Panc1 (cell line): ENCODE measurements around the gene CFAP410. TPM values are rescaled to one million over a fixed set of nuclear protein-coding genes. Genes with fewer than 3 reads are reported as not detected.

Experiments
- ATAC-seq: fragments of 200-7000 bp; cut with Tn5 transposase; 2 replicates; pipeline ENCODE4 v1.9.1; 2020; ENCODE audit warnings: mild to moderate bottlenecking, moderate library complexity
- BruUV-seq: library from RNA; stranded (reverse); fragments of 400-500 nt; replicated peaks from 2 replicates; lab custom pipeline; 2021; lab: Mats Ljungman, UMichigan
- CTCF ChIA-PET: fragments of 300-600 bp; sonication (Branson Sonifier 250); formaldehyde crosslinking; loops from one replicate; lab custom pipeline; 2022; ENCODE audit warnings: antibody characterized with exemption; lab: Charles Lee
- POLR2A ChIA-PET: fragments of 300-600 bp; sonication (Branson Sonifier 250); formaldehyde crosslinking; loops from one replicate; lab custom pipeline; 2022; ENCODE audit warnings: antibody characterized with exemption; lab: Charles Lee
- DNase-seq: peaks from one replicate; pipeline ENCODE4 v3.0.0-alpha.2; 2010; ENCODE audit warnings: low read depth, low spot score
- H3K27ac ChIP-seq: 2 replicates; pipeline ENCODE4 v1.5.1; 2011; ENCODE audit warnings: mild to moderate bottlenecking, low read length, inconsistent platforms
- H3K27me3 ChIP-seq: fragments of 200-500 bp; sonication (Bioruptor generic); 2 replicates; pipeline ENCODE4 v1.6.0; 2014; ENCODE audit warnings: low read length, inconsistent platforms; ENCODE audit not compliant: control insufficient read depth, insufficient read depth
- H3K36me3 ChIP-seq: fragments of 200-500 bp; sonication (Bioruptor generic); 2 replicates; pipeline ENCODE4 v1.5.1; 2014; ENCODE audit warnings: inconsistent platforms, mild to moderate bottlenecking, low read length, moderate library complexity; ENCODE audit not compliant: control insufficient read depth, insufficient read depth
- H3K4me1 ChIP-seq: 2 replicates; pipeline ENCODE4 v1.5.1; 2011; ENCODE audit warnings: inconsistent platforms, mild to moderate bottlenecking, low read length, moderate library complexity; ENCODE audit not compliant: control insufficient read depth, insufficient read depth
- H3K4me3 ChIP-seq, 2 experiments: 2 replicates each; pipeline ENCODE4 v1.5.1; 2011 to 2012; ENCODE audit warnings: low read depth in 2 of 2, low read length in 2 of 2, mild to moderate bottlenecking in 2 of 2, inconsistent platforms in 1 of 2, moderate library complexity in 1 of 2
- H3K9me3 ChIP-seq: fragments of 200-500 bp; sonication (Bioruptor generic); 2 replicates; pipeline ENCODE4 v1.5.1; 2014; ENCODE audit warnings: low read depth, mild to moderate bottlenecking, inconsistent platforms, low read length, moderate library complexity; ENCODE audit not compliant: control insufficient read depth, insufficient read depth
- POLR2AphosphoS5 ChIP-seq: IDR thresholded peaks from 2 replicates; pipeline ENCODE4 v1.6.1; 2012; ENCODE audit warnings: mild to moderate bottlenecking, low read depth, low read length, moderate library complexity
- SIN3A ChIP-seq: IDR thresholded peaks from 2 replicates; pipeline ENCODE4 v1.6.1; 2012; ENCODE audit warnings: low read depth, mild to moderate bottlenecking, low read length, moderate library complexity, borderline replicate concordance; ENCODE audit not compliant: insufficient read depth
- TCF7L2 ChIP-seq: IDR thresholded peaks from 2 replicates; pipeline ENCODE4 v1.6.1; 2011; ENCODE audit warnings: mild to moderate bottlenecking, low read depth, low read length, inconsistent platforms
- in situ Hi-C: cut with HindIII; loops from 2 replicates; pipeline ENCODE4 v1.10.0; 2016; ENCODE audit warnings: low sequenced_read_pairs, low pct_unique_long_range_greater_than_20kb
- intact Hi-C: fragments of 100-400 bp; cut with micrococcal nuclease; formaldehyde crosslinking; loops from one replicate; pipeline ENCODE4 v1.10.0; 2022; ENCODE audit not compliant: unreplicated experiment
- total RNA-seq: library from RNA; stranded (reverse); gene quantifications from one replicate; pipeline ENCODE4 v1.2.1, GENCODE V29; 2021; ENCODE audit not compliant: unreplicated experiment
- TF ChIP-seq, protein P1 (sequence below), 2 experiments: IDR thresholded peaks; 2 replicates each; pipeline ENCODE4 v1.6.1; 2011 to 2012; ENCODE audit warnings: low read depth in 2 of 2, control low read depth in 1 of 2, low read length in 1 of 2, mild to moderate bottlenecking in 1 of 2, moderate library complexity in 1 of 2; ENCODE audit not compliant: insufficient read depth in 1 of 2
- TF ChIP-seq, protein P2 (sequence below): fragments of 450-650 bp; IDR thresholded peaks from 2 replicates; pipeline ENCODE4 v1.5.1; 2017; ENCODE audit warnings: mild to moderate bottlenecking

The CFAP410 gene
- total RNA-seq, 1 experiment from 2014 or later, result 11.8 TPM

DNA sequence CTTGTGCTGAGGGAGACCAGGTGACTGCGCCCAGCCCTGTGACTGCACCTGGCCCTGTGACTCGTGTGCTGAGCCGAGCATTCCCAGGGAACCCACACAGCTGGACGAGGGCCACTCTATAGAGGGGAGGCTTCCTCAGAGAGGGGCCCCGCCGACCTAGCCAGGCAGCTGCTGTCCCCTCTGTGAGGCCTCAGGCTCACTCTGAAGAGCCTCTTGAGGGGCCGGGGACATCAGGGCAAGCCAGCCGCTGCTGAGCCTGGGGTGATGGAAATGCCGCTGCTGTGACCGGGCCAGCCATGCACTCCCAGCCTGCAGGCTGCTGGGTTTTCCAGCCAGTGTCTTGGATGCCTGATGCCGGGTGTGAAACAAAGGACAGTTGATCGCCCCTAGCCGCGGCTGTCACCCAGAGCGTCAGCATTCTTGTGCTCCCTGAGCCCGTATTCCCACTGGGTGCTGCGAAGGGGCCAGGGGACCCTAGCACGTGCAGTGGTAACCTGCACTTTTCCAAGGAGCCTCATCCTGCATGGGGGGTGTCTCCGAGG lies 21.9 kb downstream of the CFAP410 start:
- Histone ChIP-seq H3K27ac (no peak overlapping the region), H3K27me3 (no peaks in the 10 kb centered on the region), H3K4me3 (no peak overlapping the region), H3K9me3 (no peaks in the 10 kb centered on the region), H3K4me1 (no peaks in the 10 kb centered on the region), H3K36me3 (no peaks in the 10 kb centered on the region)
- intact Hi-C loops, result no loop called here
- CTCF ChIA-PET, result no interaction called here
- BruUV-seq, result no TSS peak
- ATAC-seq, result no peak
- POLR2A ChIA-PET, result no interaction called here
- in situ Hi-C loops, result no loop called here
- TF ChIP-seq SIN3A (no peak), TCF7L2 (no peak), POLR2AphosphoS5 (no peak)
- TF ChIP-seq, protein P1, sequence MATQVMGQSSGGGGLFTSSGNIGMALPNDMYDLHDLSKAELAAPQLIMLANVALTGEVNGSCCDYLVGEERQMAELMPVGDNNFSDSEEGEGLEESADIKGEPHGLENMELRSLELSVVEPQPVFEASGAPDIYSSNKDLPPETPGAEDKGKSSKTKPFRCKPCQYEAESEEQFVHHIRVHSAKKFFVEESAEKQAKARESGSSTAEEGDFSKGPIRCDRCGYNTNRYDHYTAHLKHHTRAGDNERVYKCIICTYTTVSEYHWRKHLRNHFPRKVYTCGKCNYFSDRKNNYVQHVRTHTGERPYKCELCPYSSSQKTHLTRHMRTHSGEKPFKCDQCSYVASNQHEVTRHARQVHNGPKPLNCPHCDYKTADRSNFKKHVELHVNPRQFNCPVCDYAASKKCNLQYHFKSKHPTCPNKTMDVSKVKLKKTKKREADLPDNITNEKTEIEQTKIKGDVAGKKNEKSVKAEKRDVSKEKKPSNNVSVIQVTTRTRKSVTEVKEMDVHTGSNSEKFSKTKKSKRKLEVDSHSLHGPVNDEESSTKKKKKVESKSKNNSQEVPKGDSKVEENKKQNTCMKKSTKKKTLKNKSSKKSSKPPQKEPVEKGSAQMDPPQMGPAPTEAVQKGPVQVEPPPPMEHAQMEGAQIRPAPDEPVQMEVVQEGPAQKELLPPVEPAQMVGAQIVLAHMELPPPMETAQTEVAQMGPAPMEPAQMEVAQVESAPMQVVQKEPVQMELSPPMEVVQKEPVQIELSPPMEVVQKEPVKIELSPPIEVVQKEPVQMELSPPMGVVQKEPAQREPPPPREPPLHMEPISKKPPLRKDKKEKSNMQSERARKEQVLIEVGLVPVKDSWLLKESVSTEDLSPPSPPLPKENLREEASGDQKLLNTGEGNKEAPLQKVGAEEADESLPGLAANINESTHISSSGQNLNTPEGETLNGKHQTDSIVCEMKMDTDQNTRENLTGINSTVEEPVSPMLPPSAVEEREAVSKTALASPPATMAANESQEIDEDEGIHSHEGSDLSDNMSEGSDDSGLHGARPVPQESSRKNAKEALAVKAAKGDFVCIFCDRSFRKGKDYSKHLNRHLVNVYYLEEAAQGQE (IDR thresholded peaks at IDR 0.05; ENCODE audit: insufficient read depth in 1 of 2, low read depth in 2 of 2, low read length in 1 of 2), result no peak
- TF ChIP-seq, protein P2, sequence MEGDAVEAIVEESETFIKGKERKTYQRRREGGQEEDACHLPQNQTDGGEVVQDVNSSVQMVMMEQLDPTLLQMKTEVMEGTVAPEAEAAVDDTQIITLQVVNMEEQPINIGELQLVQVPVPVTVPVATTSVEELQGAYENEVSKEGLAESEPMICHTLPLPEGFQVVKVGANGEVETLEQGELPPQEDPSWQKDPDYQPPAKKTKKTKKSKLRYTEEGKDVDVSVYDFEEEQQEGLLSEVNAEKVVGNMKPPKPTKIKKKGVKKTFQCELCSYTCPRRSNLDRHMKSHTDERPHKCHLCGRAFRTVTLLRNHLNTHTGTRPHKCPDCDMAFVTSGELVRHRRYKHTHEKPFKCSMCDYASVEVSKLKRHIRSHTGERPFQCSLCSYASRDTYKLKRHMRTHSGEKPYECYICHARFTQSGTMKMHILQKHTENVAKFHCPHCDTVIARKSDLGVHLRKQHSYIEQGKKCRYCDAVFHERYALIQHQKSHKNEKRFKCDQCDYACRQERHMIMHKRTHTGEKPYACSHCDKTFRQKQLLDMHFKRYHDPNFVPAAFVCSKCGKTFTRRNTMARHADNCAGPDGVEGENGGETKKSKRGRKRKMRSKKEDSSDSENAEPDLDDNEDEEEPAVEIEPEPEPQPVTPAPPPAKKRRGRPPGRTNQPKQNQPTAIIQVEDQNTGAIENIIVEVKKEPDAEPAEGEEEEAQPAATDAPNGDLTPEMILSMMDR, result no peak
- DNase-seq, result no peak

DNA sequence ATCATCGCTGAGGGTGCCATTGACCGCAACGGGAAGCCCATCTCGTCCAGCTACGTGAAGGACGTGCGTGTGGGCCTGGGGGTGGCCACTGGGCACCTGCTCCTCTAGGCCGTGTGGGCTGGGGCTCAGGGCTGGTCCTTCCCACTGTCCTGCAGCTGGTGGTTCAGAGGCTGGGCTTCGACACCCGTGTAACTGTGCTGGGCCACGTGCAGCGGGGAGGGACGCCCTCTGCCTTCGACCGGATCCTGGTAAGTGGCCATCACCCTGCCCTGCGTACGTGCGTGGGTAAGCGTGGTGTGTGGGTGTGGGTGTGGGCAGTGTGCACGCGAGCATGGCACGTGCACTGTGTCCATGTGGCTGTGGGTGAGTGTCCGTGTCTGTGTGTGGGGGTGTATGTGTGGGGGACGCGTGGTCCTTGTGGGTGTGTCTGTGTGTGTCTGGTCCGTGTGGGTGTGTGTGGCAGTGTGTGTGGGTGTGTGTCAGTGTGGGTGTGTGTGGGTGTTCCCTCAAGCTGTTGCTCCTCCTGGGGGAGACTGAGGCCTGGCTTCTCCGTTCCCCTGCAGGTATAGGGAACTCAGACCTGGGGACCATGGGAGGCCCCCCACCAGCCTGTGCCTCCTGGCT lies 22.8 kb downstream of the CFAP410 start:
- Histone ChIP-seq H3K4me3 (no peak overlapping the region), H3K27me3 (no peaks in the 10 kb centered on the region), H3K4me1 (no peaks in the 10 kb centered on the region), H3K27ac (no peak overlapping the region), H3K9me3 (no peaks in the 10 kb centered on the region), H3K36me3 (no peaks in the 10 kb centered on the region)
- ChIA-PET POLR2A (no interaction called here), CTCF (no interaction called here)
- no TSS peak for BruUV-seq
- in situ Hi-C loops, result no loop called here
- TF ChIP-seq, protein P2, result no peak
- TF ChIP-seq TCF7L2, result no peak
- no peak for TF ChIP-seq POLR2AphosphoS5
- TF ChIP-seq SIN3A, result no peak
- TF ChIP-seq, protein P1 (IDR thresholded peaks at IDR 0.05; ENCODE audit: insufficient read depth in 1 of 2, low read depth in 2 of 2, low read length in 1 of 2), result no peak
- DNase-seq (no peak), ATAC-seq (no peak)
- intact Hi-C loops, result no loop called here
